KBM-7 (cell line): ENCODE measurements around the gene SRSF8.
"Not testable (repeated sequence)": the region's sequence is repeated elsewhere in the genome, so short reads cannot be mapped to it uniquely, and the experiment has no call there.

Experiments
- DNase-seq: peaks from one replicate; pipeline ENCODE4 v3.0.0-alpha.2; 2015
- in situ Hi-C: fragments of 300-500 bp; cut with MboI; formaldehyde crosslinking; loops from 2 replicates; pipeline ENCODE4 v1.14.3; 2020; ENCODE audit warnings: low sequenced_read_pairs, low pct_unique_long_range_greater_than_20kb, mixed read lengths

SRSF8 gene

GRCh38 chr11:95091663-95092180 is 25.0 kb downstream of the SRSF8 start:
- in situ Hi-C loops: no loop called here
- DNase-seq: no peak

DNA sequence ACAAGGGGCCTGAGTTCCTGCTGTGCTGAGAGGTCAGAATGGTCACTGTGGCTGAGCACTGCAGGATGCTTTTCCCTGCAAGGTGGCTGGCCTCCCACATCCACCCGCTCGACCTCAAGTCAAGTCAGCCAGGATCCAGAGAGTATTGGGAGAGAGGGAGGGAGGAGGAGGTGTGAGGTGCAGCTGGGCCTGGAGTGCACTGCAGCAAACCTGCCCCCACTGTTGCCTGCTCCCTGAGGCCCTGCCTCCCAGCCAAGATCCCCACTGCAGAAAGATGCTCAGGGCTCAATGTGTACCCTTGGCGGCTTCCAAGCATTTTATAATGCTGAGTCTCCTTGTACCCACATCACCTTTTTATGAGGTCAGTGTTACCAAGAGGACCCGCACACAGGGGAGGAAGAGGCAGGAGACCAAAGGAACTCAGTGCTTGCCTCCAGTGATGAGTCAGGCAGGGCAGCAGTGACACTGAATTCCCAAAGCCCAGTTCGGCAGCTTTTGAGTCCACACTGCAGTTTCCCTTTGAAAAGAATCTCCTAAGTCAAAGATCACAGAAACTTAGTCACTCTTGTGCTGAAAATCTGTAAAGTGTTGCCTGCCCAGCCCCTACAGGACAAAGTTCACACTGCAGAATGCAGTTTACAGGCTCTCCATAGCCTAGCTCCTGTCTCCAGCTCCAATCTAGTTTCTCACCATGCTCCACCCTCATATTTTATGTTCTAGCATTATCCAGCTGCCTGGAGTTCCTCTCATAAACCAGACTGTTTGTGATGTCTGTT is 26.0 kb downstream of the SRSF8 start:
- DNase-seq: peak; percentile 28

GRCh38 chr11:95093548-95093947 is 26.8 kb downstream of the SRSF8 start:
- in situ Hi-C loops: no loop called here
- DNase-seq: no peak

More for the DNA sequence above, 26.0 kb downstream of the SRSF8 start:
- in situ Hi-C loops: no loop called here

- DNase-seq: peak; percentile 52
- in situ Hi-C loops: no loop called here
Observed at GRCh38 chr11:95095858-95096587, 29.3 kb downstream of the SRSF8 start.

DNA sequence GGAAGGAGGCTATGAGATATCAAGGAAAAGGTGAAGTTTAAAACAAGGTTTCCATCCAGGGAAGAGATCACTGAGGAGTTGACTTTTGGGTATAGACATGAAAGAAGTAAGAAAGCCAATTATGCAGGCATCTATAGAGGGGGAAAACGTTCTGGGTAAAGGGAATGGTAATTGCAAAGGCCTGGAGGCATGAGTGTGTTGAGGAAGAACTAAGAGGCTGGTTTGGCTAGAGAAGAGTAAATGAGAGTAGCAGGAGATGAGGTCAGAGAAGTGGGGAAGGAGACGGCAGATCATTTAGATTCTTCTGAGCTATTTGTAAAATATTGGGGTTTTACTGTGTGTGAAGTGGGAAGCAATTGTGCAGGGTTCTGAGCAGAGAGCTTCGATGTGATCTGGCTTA is 30.5 kb downstream of the SRSF8 start:
- no peak for DNase-seq
- in situ Hi-C loops: no loop called here

GRCh38 chr11:95098826-95099225 is 32.1 kb downstream of the SRSF8 start:
- in situ Hi-C loops: no loop called here
- DNase-seq: no peak

DNA sequence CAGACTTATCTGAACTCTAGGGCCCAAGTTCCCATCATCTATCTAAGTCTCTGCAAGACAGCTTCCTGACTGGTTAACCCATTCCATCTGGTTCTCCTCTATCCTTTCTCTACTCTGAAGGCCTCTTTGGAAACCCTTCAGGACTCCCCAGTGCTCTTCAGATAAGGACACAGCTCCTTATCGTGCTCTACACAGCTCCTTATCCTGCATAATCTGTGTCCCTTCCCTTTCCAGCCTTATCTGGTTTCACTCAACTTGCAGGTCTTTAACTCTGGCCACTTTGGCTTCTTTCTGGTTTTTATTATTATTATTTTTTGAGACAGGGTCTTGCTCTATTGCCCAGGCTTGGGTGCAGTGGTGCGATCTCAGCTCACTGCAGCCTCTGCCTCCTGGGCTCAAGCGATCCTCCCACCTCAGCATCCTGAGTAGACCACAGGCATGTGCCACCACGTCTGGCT is 33.5 kb downstream of the SRSF8 start:
- in situ Hi-C loops: no loop called here
- DNase-seq: no peak

- no peak for DNase-seq
- in situ Hi-C loops: no loop called here
Observed at GRCh38 chr11:95100856-95101507, 34.3 kb downstream of the SRSF8 start.

DNA sequence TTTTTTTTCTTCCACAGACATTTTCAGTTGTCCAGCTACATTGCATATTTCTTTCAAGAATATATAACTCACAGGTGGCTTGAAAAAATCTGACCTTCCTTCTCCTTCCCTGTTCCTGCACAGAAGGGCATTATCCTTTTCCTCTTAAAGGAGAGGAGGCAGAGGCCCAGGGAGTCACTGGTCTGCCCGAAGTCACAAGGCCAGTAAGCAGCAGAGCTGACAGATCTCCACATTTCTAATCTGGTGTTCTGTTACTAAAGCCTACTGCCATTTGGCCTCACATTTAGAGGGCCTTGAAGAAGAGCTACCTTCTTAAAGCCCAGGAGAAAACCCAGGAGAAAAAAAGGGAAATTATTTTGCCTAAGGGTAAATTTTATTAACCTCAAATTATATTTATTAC is 35.2 kb downstream of the SRSF8 start:
- no peak for DNase-seq
- in situ Hi-C loops: no loop called here

DNA sequence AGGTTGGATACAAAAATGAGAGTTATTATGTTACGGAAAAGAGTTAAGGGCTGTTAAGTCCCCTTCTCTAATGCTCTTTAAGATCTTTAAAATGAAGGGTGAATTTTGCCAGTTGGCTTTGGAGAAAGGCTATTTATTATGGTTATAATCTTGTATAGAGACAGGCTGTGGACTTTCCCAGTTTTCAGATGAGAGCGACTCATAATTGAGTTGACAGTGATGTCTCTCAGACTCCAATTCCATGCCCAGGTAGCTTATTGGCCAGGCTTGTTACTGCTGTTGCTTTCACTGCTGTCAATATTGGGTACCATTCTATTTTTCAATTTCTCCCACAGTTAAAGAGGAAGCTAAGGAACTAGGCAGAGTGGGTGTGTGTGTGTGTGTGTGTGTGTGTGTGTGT is 36.0 kb downstream of the SRSF8 start:
- in situ Hi-C loops: no loop called here
- DNase-seq: no peak

DNA sequence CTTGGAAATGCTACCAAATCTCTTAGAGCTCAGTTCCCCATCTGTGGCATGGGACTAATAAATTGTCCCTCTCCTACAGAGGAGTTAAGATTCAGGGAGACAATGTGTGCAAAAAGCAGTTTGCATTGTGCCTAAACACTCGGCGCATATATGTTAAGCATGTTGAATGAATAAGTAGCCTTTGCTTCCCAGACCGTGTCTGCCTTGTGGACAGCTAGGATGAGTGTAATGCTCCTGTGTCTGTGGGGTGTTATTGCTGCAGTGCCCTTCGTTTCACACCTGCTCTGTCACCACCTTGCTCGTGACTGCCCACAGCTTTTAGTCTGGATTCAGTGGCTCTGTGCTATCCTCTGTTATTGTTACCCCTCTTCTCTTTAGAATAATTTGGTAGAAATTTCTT is 37.0 kb downstream of the SRSF8 start:
- DNase-seq: no peak
- in situ Hi-C loops: no loop called here

DNA sequence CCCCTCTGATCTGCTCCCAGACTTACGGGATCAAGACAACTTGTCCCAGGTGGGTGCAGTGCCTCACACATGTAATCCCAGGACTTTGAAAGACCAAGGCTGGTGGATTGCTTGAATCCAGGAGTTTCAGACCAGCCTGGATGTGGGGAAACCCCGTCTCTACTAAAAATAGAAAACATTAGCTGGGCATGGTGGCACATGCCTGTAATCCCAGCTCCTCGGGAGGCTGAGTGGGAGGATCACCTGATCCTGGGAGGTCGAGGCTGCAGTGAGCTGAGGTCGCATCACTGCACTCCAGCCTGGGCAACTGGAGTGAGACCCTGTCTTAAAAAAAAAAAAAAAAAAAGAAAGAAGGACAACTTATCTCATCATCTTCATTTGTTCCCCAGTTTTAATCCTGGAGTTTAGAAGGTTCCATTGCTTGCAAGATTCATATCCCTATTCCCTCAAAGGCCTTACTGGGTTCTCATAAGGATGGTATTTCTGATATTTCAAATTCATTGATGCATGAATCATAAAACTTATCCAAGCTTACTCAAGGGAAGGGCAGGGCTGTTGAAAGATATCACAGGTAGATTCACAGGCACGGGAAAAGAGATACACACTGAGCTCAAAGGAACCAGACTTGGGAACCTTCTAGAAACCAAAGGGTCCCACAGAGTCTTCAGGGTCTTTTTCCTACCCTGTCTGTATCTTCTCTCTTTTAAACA is 37.6 kb downstream of the SRSF8 start:
- no peak for DNase-seq
- in situ Hi-C loops: no loop called here

DNA sequence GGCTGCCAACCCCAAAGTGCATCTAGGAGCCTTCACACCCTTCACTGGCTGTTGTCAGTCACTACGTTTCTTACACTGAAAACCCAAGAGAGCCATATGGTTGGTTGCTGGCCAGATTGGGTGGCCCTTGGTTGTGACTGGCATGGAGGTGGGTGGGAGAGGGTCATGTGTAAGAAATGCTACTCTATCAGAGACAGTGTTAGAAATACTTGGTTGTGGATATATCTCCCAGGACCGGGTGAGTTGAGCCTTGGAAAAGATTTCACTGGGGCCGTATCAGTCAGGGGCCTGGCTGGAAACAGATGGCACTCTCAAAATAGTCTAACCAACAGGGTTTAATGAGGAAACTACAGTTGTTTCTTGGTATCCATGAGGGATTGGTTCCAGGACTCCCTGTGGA is 38.1 kb downstream of the SRSF8 start:
- in situ Hi-C loops: no loop called here
- no peak for DNase-seq

- DNase-seq: peak; percentile 15
- in situ Hi-C loops: no loop called here
Observed at GRCh38 chr11:95108159-95108611, 41.5 kb downstream of the SRSF8 start.

GRCh38 chr11:95108671-95109551 is 42.2 kb downstream of the SRSF8 start:
- no peak for DNase-seq
- in situ Hi-C loops: no loop called here

GRCh38 chr11:95111471-95111870 is 44.8 kb downstream of the SRSF8 start:
- DNase-seq, in situ Hi-C loops: not testable (repeated sequence)

- in situ Hi-C loops: no loop called here
- DNase-seq: no peak
Observed at GRCh38 chr11:95111923-95112540, 45.3 kb downstream of the SRSF8 start.

DNA sequence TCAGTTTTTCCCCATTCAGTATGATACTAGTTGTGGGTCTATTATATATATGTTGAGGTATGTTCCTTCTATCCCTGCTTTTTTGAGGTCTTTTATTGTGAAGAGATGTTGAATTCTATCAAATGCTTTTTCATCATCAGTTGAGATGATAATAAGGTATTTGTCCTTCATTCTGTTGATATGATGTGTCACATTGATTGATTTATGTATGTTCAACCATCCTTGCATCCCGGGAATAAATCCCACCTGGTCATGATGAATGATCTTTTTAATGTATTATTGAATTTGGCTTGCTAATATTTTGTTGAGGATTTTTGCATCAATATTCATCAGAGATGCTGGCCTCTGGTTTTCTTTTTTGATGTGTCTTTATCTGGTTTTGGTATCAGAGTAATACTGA is 48.9 kb downstream of the SRSF8 start:
- DNase-seq: no peak
- in situ Hi-C loops: no loop called here
